AG04450 (cell line): ENCODE measurements around the gene ATP9B. TPM values are rescaled to one million over a fixed set of nuclear protein-coding genes. Genes with fewer than 3 reads are reported as not detected.

Experiments
- CTCF ChIA-PET: fragments of 300-600, 350-600 bp; formaldehyde crosslinking; extraction: SDS; loops from one replicate; lab custom pipeline; 2022; ENCODE audit warnings: antibody characterized with exemption, inconsistent platforms; lab: Charles Lee
- POLR2A ChIA-PET: fragments of 350-600 bp; formaldehyde crosslinking; extraction: SDS; loops from one replicate; lab custom pipeline; 2021; ENCODE audit warnings: antibody characterized with exemption, inconsistent platforms; lab: Yijun Ruan, JAX
- DNase-seq: peaks from one replicate; pipeline ENCODE4 v3.0.0-alpha.2; 2011; ENCODE audit warnings: low read depth, low spot score
- H3K27ac ChIP-seq: one replicate; pipeline ENCODE4 v1.5.1; 2012; ENCODE audit warnings: low read depth, low read length, control low read depth
- H3K27me3 ChIP-seq: one replicate; pipeline ENCODE4 v1.6.0; 2012; ENCODE audit warnings: low read length; ENCODE audit not compliant: control insufficient read depth, insufficient read depth
- H3K4me3 ChIP-seq: 2 replicates; pipeline ENCODE4 v1.5.1; 2011; ENCODE audit warnings: mild to moderate bottlenecking, low read depth, low read length, control low read depth
- H3K9me3 ChIP-seq: 2 replicates; pipeline ENCODE4 v1.5.1; 2012; ENCODE audit warnings: low read length; ENCODE audit not compliant: control insufficient read depth, insufficient read depth
- polyA plus RNA-seq: library from polyadenylated mRNA; depleted of rRNA; stranded (reverse); fragments of >200 nt; gene quantifications from 2 replicates; pipeline ENCODE4 v1.2.3, GENCODE V29; 2011
- TF ChIP-seq, protein P1 (sequence below): IDR thresholded peaks from 2 replicates; pipeline ENCODE4 v1.5.1; 2011; ENCODE audit warnings: low read depth, low read length, control low read depth, inconsistent platforms

ATP9B gene
- polyA plus RNA-seq, 1 experiment = 18.1 TPM

DNA sequence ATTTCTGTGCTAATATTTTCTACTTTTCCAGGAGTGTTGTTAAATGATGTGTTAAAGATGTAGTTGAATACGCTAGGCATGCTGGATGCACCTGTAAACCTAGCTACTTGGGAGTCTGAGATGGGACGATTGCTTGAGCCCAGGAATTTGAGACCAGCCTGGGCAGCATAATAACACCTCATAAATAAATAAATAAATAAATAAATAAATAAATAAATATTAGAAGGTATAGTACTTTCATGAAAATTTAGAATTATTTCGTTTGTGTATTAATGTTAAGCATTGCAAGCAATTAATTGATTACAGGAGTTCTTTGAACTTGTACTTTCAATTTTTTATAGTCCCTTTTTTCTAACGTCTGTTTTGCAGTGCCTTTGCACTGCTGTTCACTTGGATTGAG is 137.2 kb downstream of the ATP9B start:
- no peak for DNase-seq
- ChIA-PET CTCF (no interaction called here), POLR2A (no interaction called here)
- no peaks in the 10 kb centered on the region for H3K9me3 ChIP-seq
- H3K27me3 ChIP-seq = no peaks in the 10 kb centered on the region
- TF ChIP-seq, protein P1, sequence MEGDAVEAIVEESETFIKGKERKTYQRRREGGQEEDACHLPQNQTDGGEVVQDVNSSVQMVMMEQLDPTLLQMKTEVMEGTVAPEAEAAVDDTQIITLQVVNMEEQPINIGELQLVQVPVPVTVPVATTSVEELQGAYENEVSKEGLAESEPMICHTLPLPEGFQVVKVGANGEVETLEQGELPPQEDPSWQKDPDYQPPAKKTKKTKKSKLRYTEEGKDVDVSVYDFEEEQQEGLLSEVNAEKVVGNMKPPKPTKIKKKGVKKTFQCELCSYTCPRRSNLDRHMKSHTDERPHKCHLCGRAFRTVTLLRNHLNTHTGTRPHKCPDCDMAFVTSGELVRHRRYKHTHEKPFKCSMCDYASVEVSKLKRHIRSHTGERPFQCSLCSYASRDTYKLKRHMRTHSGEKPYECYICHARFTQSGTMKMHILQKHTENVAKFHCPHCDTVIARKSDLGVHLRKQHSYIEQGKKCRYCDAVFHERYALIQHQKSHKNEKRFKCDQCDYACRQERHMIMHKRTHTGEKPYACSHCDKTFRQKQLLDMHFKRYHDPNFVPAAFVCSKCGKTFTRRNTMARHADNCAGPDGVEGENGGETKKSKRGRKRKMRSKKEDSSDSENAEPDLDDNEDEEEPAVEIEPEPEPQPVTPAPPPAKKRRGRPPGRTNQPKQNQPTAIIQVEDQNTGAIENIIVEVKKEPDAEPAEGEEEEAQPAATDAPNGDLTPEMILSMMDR = no peak
- no peak overlapping the region for H3K4me3 ChIP-seq
- H3K27ac ChIP-seq = no peak overlapping the region

DNA sequence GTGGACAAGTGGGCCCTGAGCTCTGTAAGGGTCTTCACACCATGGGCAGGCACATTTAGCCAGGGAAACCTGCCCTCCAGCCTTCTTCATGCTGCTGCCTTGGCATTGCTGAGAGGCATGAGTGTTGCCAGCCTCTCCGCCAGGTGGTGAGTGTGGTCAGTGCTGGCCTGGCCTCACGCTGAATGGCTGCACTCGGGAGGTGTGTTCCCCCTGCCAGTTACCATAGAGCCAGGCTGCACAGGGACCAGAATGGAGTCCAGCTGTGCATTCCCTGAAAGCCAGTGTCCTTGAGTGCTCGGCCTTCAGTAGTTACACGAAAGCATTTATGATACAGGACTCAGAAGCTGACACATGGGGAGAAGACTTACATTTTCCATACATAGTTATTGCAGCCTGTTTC is 139.7 kb downstream of the ATP9B start:
- POLR2A ChIA-PET = no interaction called here

DNA sequence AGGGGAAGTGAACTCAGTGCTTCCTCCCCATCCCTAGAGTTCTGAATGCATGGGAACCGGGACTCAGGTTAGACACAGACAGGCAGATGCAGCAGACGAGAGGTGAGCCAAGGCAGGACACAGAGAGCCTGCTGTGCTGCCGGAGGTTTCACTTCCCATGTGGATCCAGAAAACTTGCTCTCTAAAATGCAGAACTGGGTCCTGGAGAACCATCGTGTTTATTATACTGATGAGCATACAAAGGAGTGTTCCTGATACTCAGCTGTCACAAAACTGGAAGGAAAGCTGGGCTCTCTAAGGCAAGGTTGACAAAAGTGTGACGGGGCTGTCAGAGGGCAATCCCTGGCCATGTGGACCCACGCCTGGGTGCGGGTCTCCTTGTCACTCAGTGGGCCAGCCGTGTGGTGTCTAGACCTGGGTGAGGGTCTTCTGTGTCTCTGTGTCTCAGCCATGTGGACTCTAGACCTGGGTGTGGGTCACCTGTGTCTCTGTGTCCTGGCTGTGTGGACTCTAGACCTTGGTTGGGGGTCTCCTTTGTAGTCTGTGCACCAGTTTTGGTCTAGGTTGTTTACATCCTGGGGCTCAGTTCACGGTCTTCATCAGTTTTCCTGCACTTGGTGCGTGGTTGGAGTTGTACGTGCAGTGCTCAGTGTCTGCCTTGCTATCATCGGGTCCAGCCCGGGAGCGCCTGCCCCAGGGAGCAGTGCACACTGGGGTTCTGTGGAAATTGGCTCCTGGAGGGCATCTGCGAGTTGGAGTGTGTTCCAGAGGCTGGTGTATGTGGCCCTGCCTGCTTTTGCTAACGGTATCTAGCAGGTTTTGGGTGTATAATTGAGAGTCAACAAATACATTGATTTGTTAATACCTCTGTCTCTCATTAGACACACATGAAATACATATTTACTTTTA is 141.1 kb downstream of the ATP9B start:
- TF ChIP-seq, protein P1 = no peak
- H3K9me3 ChIP-seq = no peaks in the 10 kb centered on the region
- POLR2A ChIA-PET = no interaction called here
- H3K4me3 ChIP-seq = no peak overlapping the region
- CTCF ChIA-PET = no interaction called here
- DNase-seq = no peak
- H3K27ac ChIP-seq = no peak overlapping the region
- H3K27me3 ChIP-seq = no peaks in the 10 kb centered on the region

More for the DNA sequence above, 139.7 kb downstream of the ATP9B start:
- TF ChIP-seq, protein P1 = no peak
- CTCF ChIA-PET = no interaction called here
- Histone ChIP-seq H3K9me3 (no peaks in the 10 kb centered on the region), H3K27ac (no peak overlapping the region), H3K27me3 (no peaks in the 10 kb centered on the region), H3K4me3 (no peak overlapping the region)
- no peak for DNase-seq

- Histone ChIP-seq H3K27me3 (no peaks in the 10 kb centered on the region), H3K9me3 (no peaks in the 10 kb centered on the region), H3K27ac (no peak overlapping the region), H3K4me3 (no peak overlapping the region)
- TF ChIP-seq, protein P1 = no peak
- ChIA-PET POLR2A (no interaction called here), CTCF (no interaction called here)
- DNase-seq = no peak
Observed at GRCh38 chr18:79211844-79212243, 142.7 kb downstream of the ATP9B start.

- Histone ChIP-seq H3K27me3 (no peaks in the 10 kb centered on the region), H3K27ac (no peak overlapping the region), H3K9me3 (no peaks in the 10 kb centered on the region), H3K4me3 (no peak overlapping the region)
- ChIA-PET CTCF (no interaction called here), POLR2A (no interaction called here)
- DNase-seq = no peak
- TF ChIP-seq, protein P1 = no peak
Observed at GRCh38 chr18:79214056-79214455, 144.9 kb downstream of the ATP9B start.
